Left hindlimb (tissue), 1 donor: Measurements from ENCODE around the gene LRATD1.
A peak's percentile ranks its signal among the peaks of the same experiment; 100 is the strongest.
"Not testable (repeated sequence)": the region's sequence is repeated elsewhere in the genome, so short reads cannot be mapped to it uniquely, and the experiment has no call there.

Experiments used
- DNase-seq: peaks from one replicate; pipeline ENCODE4 v3.0.0-alpha.2; 2018

LRATD1 gene, protein sequence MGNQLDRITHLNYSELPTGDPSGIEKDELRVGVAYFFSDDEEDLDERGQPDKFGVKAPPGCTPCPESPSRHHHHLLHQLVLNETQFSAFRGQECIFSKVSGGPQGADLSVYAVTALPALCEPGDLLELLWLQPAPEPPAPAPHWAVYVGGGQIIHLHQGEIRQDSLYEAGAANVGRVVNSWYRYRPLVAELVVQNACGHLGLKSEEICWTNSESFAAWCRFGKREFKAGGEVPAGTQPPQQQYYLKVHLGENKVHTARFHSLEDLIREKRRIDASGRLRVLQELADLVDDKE

DNA sequence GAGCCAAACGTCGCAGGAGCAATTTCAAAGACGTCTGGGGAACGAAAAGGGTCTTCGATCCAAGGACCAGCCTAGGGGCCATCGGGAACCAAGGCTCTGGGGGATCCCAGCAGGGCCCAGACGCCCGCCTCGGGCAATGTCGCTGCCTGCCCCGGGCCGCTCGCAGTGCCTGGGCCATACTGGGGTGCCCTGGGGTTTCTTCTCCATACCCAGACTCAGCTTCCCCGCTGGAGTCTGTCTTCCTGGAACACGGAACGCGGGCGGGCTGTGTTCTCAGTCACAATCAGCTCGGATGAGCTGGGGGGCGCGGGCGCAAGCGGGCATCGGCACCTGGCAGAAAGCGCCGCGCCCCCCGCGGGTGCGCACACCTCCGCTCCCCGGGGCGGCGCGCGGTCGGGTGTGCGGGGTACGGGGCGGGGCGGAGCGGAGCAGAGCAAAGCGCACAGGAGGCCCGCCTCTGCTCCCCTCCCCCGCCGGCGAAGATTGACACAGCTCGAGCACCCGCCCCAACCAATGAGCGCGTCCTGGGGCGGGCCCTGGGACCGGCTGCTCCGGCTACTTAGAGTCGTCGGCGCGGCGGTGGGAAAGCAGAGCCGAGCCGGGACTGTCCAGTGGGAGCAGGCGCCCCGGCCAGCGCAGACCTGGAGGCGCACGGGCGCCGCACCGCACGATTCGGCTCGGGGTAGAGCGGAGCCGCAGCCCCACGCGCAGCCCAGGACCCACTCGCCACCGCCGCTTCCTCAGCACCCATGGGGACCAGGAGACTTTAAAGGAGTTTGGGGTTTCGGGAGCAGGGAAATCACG lies at the start of gene LRATD1:
Gene LRATD1, plus strand, starts transcription at position 585 of the 804 bp plus-strand sequence. CDS start 1,263 bp downstream, outside the sequence.
- DNase-seq, result peak; percentile 89

DNA sequence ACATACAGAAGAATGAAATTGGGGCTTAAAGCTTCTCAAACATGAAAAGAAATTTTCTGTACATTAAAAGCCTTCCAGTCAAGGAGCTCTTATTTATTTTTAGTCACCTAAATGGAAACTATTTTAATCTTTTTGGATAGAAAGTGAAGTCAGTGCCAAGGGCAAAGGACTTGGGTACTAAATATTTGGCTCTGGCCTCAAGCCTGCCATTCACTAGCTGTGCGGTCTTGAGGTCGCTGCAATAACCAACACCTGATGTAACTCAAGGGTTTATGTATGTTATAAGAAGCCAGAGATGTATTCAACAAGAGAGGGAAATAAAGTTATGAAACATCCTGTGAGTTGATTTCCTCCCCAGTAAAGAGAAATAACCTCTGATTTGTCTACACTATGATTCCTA lies 49.5 kb upstream of the LRATD1 start:
- no peak for DNase-seq

DNA sequence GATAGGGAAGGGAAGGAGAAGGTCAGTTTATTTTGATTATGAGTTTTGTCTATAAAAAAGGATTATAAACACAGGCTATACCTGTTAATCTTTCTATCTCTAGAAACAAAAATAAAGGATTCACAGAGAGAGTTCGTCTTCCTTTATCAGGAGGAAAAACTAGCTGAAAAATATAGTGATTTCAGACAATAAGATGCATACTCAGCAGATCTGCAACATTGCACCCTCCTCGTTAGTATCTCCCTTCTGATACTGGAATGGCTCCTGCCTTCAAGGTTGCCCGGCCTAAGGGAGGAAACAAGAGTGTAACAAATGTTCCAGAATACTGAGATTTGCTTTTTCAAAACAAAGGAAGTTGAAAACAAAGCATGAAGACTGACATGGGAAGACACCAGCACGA lies 48.7 kb upstream of the LRATD1 start:
- no peak for DNase-seq

DNA sequence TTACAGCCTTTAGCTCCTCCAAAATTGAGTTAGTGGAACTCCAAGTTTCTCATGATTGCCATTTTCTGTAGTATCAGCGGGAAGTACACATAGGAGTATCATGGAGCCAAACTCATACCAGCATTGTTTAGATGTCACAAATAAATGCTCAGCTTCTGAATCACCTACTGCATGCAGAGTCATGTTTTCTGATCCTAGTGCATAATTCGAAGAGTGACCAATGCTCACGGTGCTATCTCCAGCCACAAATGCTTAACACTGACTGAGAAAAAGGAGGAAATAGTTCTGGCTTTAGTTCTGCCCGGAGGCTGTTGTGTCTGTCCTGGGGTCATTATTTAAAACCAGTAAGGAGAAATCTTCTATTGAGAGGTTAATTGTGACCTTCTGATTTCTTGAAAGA lies 45.4 kb upstream of the LRATD1 start:
- DNase-seq, result no peak

GRCh38 chr2:14601156-14601770 lies 31.3 kb upstream of the LRATD1 start:
- no peak for DNase-seq

DNA sequence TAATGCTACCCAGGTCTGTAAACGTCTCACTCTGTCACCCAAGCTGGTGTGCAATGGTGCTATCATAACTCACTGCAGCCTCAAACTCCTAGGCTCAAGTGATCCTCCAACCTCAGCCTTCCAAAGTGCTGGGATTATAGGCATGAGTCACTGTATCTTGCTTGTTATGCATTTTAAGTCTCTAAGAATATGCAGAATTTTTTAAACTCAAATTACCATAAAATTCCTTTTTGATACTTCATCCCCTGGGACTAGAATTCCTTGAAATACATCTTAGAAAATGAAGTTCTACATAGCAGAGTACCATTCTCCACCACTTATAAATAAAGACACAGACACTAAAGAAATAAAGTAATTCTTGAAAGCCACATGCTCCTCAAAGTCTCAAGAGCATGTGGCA lies 30.2 kb upstream of the LRATD1 start:
- DNase-seq, result no peak

- DNase-seq, result no peak
Observed at GRCh38 chr2:14603676-14604075, 28.8 kb upstream of the LRATD1 start.

GRCh38 chr2:14608245-14608644 lies 24.3 kb upstream of the LRATD1 start:
- DNase-seq, result no peak

DNA sequence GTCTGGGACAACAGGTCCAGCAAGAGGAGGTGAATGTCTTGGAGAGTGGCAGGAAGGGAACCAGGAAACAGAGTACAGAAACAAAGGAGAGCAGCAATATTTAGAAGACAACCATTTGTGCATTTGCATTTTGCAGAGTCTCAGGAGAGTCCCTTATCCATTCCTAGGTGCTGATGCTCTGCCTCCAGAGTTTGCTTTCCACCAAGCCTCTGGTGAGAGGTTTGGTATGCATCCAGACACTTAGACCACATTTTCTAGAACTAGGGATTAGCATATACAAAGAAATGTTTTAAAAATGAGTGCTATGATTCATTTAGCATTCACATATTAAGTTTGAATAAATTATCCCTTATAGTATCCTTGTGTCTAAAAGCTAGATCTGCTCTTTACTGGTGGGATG lies 18.5 kb upstream of the LRATD1 start:
- DNase-seq, result no peak

DNA sequence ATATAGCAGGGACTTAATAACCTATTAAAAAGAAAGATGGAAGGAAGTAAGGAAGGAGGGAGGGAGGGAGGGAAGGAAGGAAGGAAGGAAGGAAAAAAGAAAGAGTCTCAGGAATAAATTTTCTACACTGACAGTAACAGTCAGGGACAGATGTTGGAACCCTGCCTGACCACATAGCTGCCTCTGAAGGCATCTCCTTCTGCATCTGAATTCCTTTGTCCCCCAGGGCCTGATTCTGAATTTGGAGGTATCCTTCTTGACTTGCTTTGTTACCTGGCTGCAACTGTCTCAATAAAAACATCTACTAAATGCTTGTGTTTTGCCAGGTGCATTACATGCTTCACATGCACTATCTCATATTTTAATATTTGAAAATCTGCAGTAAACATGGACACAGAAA lies 17.4 kb upstream of the LRATD1 start:
- DNase-seq, result no peak

DNA sequence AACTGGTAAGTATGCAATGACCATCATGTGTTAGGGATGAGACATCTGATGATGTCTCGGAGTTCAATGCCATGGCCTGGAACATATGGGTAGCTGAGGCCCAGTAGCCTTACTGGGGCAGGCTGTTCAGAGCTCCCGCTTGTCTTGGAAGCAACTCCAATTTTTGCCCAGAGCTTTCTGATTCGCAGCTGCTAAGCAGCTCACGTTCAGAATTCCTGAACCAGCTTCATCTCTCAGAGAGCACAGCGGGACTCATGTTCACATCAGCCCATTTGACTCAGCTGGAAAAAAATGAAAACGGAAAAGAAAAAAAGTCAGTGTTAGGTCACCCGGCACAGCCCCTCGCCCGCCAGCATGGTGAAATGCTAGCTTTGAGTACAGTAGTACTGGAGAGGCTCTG lies 16.8 kb upstream of the LRATD1 start:
- DNase-seq, result no peak

- no peak for DNase-seq
Observed at GRCh38 chr2:14616342-14616741, 16.2 kb upstream of the LRATD1 start.

- DNase-seq, result no peak
Observed at GRCh38 chr2:14616950-14617349, 15.6 kb upstream of the LRATD1 start.

DNA sequence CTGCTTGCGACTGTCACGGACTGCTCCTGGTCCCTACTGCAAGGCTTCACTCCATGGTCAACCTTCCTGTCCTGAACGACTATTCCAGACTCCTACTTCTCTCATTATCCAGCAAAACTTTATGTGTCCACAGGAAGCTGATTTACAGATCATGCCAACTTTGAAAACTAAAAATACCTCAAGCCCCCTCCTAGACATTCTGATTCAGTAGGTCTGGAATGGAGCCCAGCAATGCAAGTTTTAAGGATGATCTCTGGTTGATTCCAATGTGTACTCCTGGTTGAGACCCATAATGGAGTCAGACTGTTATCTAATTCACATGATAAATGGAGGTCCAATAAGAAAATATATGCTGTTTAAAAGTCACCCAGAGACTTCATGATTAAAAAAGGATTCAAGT lies 13.1 kb upstream of the LRATD1 start:
- DNase-seq, result no peak

GRCh38 chr2:14621114-14621513 lies 11.4 kb upstream of the LRATD1 start:
- no peak for DNase-seq

- DNase-seq, result no peak
Observed at GRCh38 chr2:14621906-14622549, 10.5 kb upstream of the LRATD1 start.

GRCh38 chr2:14622550-14622939 lies 10.0 kb upstream of the LRATD1 start:
- not testable (repeated sequence) for DNase-seq

- no peak for DNase-seq
Observed at GRCh38 chr2:14623237-14623636, 9.3 kb upstream of the LRATD1 start.

DNA sequence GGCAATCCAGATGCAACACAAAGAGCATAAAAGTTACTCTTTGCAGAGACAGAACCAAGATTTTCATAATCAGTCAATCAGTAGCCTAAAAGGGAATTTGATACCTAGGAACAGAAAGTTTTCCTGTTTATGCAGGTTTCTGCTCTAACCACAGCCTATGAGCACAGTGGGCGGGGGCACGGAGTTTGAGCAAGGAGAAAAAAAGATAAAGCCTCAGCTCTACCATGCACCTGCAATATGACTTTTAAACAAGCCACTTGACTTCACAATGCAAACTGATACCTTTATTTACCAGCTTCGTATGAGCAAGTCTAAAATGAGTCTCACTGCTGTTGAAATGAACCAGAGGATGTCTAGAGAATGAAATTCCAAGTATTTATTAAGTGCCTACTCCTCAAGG lies 5.6 kb upstream of the LRATD1 start:
- no peak for DNase-seq

- DNase-seq, result no peak
Observed at GRCh38 chr2:14628901-14629300, 3.6 kb upstream of the LRATD1 start.

DNA sequence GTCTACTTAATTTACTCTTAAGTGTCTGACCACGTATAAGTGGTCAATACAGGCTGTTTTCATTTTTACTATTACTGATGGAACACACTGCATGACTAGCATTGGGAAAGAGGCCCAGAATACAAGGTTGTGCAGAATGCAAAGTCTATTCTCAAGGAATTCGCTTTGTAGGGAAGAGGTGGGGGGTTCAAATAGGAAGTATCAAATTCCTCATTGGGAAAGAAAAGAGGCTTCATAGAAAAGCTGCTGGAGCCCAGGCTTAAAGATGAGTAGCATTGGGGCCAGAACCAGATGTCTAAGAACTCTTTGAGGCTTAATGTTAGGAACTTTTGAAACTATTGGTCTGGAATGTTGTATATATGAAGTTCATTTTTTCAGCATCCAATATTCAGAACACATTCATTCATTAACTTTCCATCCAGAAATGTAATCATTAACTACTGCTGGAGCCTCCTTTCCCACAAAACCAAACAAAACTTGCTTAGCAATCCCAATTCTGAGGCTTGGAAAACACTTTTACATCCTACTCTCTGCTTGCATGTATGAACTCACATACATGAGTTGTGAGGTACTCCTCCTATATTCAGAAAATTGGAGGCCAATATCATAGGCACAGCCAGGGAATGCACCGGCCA lies 994 bp upstream of the LRATD1 start:
- no peak for DNase-seq

- peak; percentile 28 for DNase-seq
Observed at GRCh38 chr2:14633061-14633460, 544 bp downstream of the LRATD1 start.
